Measurements from ENCODE around the gene VPS13D. TPM values are rescaled to one million over a fixed set of nuclear protein-coding genes. Genes with fewer than 3 reads are reported as not detected.

VPS13D gene
- total and polyA plus RNA-seq, 2 experiments from 2014 or later, result 10.7 to 34.9 TPM

- Histone ChIP-seq H3K4me1 (ENCODE audit: insufficient read depth) (no peaks in the 10 kb centered on the region), H4K20me1 (replicated peaks; ENCODE audit: insufficient read depth) (no peaks in the 10 kb centered on the region), H3K36me3 (ENCODE audit: insufficient read depth) (no peaks in the 10 kb centered on the region; the same call in 1 of the 2 replicates), H2AFZ (no peak overlapping the region), H3K9me2 (ENCODE audit: insufficient read depth) (no peaks in the 10 kb centered on the region), H3F3A (replicated peaks; ENCODE audit: low read depth) (no peaks in the 10 kb centered on the region), H3K4me3 (no peak overlapping the region), H3K27ac (ENCODE audit: low read depth) (no peak overlapping the region), H3K27me3 (ENCODE audit: insufficient read depth) (no peaks in the 10 kb centered on the region), H3K79me2 (replicated peaks; ENCODE audit: insufficient read depth) (no peaks in the 10 kb centered on the region), H3K4me2 (no peak overlapping the region)
- H3K36me3 Mint-ChIP-seq (ENCODE audit: low read depth), result no peaks in the 10 kb centered on the region; the same call in 2 of the 3 replicates
- DNase-seq (ENCODE audit: low spot score) (no peak), ATAC-seq (no peak)
- H3K9me3 Mint-ChIP-seq, result no peaks in the 10 kb centered on the region
- no peak overlapping the region for H3K4me3 Mint-ChIP-seq
- no peak overlapping the region for H3K27ac Mint-ChIP-seq
- H3K27me3 Mint-ChIP-seq (ENCODE audit: insufficient read depth, low read depth, poor library complexity), result no peaks in the 10 kb centered on the region
- TF ChIP-seq POLR2AphosphoS5 (IDR thresholded peaks at IDR 0.05; ENCODE audit: low read depth) (no peak), CTCF (conservative IDR thresholded peaks at IDR 0.05; ENCODE audit: low read depth in 2 of 2) (no peak), JUNB (IDR thresholded peaks at IDR 0.05; ENCODE audit: unreplicated experiment) (no peak), NANOG (IDR thresholded peaks at IDR 0.05; ENCODE audit: borderline replicate concordance) (no peak), ZNF331 (CRISPR knock-in tag; IDR thresholded peaks at IDR 0.05; ENCODE audit: low read depth) (no peak), STAT1 (IDR thresholded peaks at IDR 0.05; ENCODE audit: unreplicated experiment) (no peak), REST (IDR thresholded peaks at IDR 0.05; ENCODE audit: unreplicated experiment) (no peak), ETS1 (IDR thresholded peaks at IDR 0.05) (no peak), EZH2phosphoT487 (IDR thresholded peaks at IDR 0.05; ENCODE audit: unreplicated experiment) (no peak), EZH2 (IDR thresholded peaks at IDR 0.05; ENCODE audit: low read depth, unreplicated experiment) (no peak)
- no peaks in the 10 kb centered on the region for H3K4me1 Mint-ChIP-seq
Measured at GRCh38 chr1:12397462-12398450, 167.9 kb downstream of the VPS13D start.

Data from GM23338 (cell line).